ENCODE results near the gene ZBTB25.

- TF ChIP-seq, protein P1, sequence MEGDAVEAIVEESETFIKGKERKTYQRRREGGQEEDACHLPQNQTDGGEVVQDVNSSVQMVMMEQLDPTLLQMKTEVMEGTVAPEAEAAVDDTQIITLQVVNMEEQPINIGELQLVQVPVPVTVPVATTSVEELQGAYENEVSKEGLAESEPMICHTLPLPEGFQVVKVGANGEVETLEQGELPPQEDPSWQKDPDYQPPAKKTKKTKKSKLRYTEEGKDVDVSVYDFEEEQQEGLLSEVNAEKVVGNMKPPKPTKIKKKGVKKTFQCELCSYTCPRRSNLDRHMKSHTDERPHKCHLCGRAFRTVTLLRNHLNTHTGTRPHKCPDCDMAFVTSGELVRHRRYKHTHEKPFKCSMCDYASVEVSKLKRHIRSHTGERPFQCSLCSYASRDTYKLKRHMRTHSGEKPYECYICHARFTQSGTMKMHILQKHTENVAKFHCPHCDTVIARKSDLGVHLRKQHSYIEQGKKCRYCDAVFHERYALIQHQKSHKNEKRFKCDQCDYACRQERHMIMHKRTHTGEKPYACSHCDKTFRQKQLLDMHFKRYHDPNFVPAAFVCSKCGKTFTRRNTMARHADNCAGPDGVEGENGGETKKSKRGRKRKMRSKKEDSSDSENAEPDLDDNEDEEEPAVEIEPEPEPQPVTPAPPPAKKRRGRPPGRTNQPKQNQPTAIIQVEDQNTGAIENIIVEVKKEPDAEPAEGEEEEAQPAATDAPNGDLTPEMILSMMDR (IDR thresholded peaks at IDR 0.05), result no peak
- no peak for TF ChIP-seq POLR2A (IDR thresholded peaks at IDR 0.05)
Measured at GRCh38 chr14:64509036-64509435, 5.4 kb upstream of the ZBTB25 start.
